SK-N-MC (cell line): ENCODE results near the gene CCM2.

Experiments
- EZH2 ChIP-seq: fragments of 200-600 bp; sonication (generic); IDR thresholded peaks from one replicate; pipeline ENCODE4 v1.6.1; 2017; ENCODE audit warnings: antibody characterized with exemption
- POLR2AphosphoS5 ChIP-seq: IDR thresholded peaks from 2 replicates; pipeline ENCODE4 v1.6.1; 2012; ENCODE audit warnings: mild to moderate bottlenecking, low read depth, low read length, borderline replicate concordance

GRCh38 chr7:44967571-44968446 is 32.2 kb upstream of the CCM2 start:
- TF ChIP-seq EZH2 (no peak), POLR2AphosphoS5 (no peak)
